H1 (cell line): Measurements from ENCODE around the gene CYP17A1. TPM values are rescaled to one million over a fixed set of nuclear protein-coding genes. Genes with fewer than 3 reads are reported as not detected.
"Not testable (repeated sequence)": the region's sequence is repeated elsewhere in the genome, so short reads cannot be mapped to it uniquely, and the experiment has no call there.

Experiments used
- CTCF ChIA-PET: fragments of 300-600 bp; sonication (Branson Sonifier 250); formaldehyde crosslinking; loops from one replicate; lab custom pipeline; 2021; ENCODE audit not compliant: partially characterized antibody; lab: Charles Lee
- POLR2A ChIA-PET: fragments of 300-600 bp; sonication (Branson Sonifier 250); formaldehyde crosslinking; loops from one replicate; lab custom pipeline; 2021; ENCODE audit warnings: inconsistent platforms; ENCODE audit not compliant: partially characterized antibody; lab: Charles Lee
- DNase-seq, 2 experiments: peaks; one replicate each; pipeline versions ENCODE4 v3.0.0 to v3.0.0-alpha.2; 2010 to 2022; ENCODE audit warnings: low spot score in 2 of 2, low read depth in 1 of 2, mixed read lengths in 1 of 2
- FAIRE-seq: peaks from 2 replicates; lab custom pipeline; 2011; peaks lifted over from hg19 to GRCh38; lab: Jason Lieb, UNC
- H2AFZ ChIP-seq: 2 replicates; pipeline ENCODE4 v1.8.1; 2012; ENCODE audit warnings: low read length, inconsistent platforms
- H2AK5ac ChIP-seq: 2 replicates; pipeline ENCODE4 v1.6.1; 2013; ENCODE audit warnings: low read depth, low read length
- H2BK120ac ChIP-seq: replicated peaks from 2 replicates; pipeline ENCODE3; 2013; ENCODE audit warnings: low read depth, low read length, inconsistent platforms
- H2BK12ac ChIP-seq: 2 replicates; pipeline ENCODE4 v1.6.1; 2013; ENCODE audit warnings: low read depth, low read length
- H2BK15ac ChIP-seq: 2 replicates; pipeline ENCODE4 v1.6.1; 2013; ENCODE audit warnings: low read length
- H2BK20ac ChIP-seq: 2 replicates; pipeline ENCODE4 v1.6.1; 2013; ENCODE audit warnings: low read length
- H2BK5ac ChIP-seq: 2 replicates; pipeline ENCODE4 v1.6.1; 2013; ENCODE audit warnings: low read depth, low read length
- H3K14ac ChIP-seq: 2 replicates; pipeline ENCODE4 v1.6.1; 2013; ENCODE audit warnings: inconsistent platforms; ENCODE audit not compliant: insufficient read length
- H3K18ac ChIP-seq: 2 replicates; pipeline ENCODE4 v1.6.1; 2013; ENCODE audit warnings: low read length; ENCODE audit errors: extremely low read depth
- H3K23ac ChIP-seq: 2 replicates; pipeline ENCODE4 v1.6.1; 2013; ENCODE audit warnings: inconsistent platforms; ENCODE audit not compliant: insufficient read length
- H3K23me2 ChIP-seq: 2 replicates; pipeline ENCODE4 v1.6.1; 2013; ENCODE audit warnings: low read depth, low read length
- H3K27ac ChIP-seq: 2 replicates; pipeline ENCODE4 v1.6.1; 2011; ENCODE audit warnings: low read depth, low read length, inconsistent platforms
- H3K27me3 ChIP-seq, 4 experiments: replicated peaks in 1 of 4; 1 replicate in 1 of 4; 2 replicates in 3 of 4; pipeline versions ENCODE4 v1.6.1 to v1.8.1; 2011 to 2013; ENCODE audit warnings: low read length in 3 of 4, mild to moderate bottlenecking in 3 of 4, inconsistent platforms in 2 of 4, mixed read lengths in 2 of 4, moderate library complexity in 1 of 4; ENCODE audit not compliant: control insufficient read depth in 3 of 4, insufficient read depth in 3 of 4; ENCODE audit errors: extremely low read depth in 1 of 4
- H3K36me3 ChIP-seq, 4 experiments: 2 replicates each; pipeline versions ENCODE4 v1.6.1 to v1.8.1; 2011 to 2013; ENCODE audit warnings: mild to moderate bottlenecking in 4 of 4, low read length in 3 of 4, moderate library complexity in 2 of 4, control low read depth in 1 of 4, inconsistent platforms in 1 of 4; ENCODE audit not compliant: insufficient read depth in 4 of 4, control insufficient read depth in 2 of 4
- H3K4ac ChIP-seq: replicated peaks from 2 replicates; pipeline ENCODE3; 2013; ENCODE audit warnings: low read length, low read depth, mixed read lengths, inconsistent platforms; ENCODE audit not compliant: insufficient read length
- H3K4me1 ChIP-seq, 4 experiments: replicated peaks in 1 of 4; 1 replicate in 1 of 4; 2 replicates in 3 of 4; pipeline versions ENCODE4 v1.6.1 to v1.8.1; 2011 to 2013; ENCODE audit warnings: low read length in 3 of 4, inconsistent platforms in 2 of 4, mixed read lengths in 1 of 4; ENCODE audit not compliant: insufficient read depth in 4 of 4, control insufficient read depth in 3 of 4
- H3K4me2 ChIP-seq, 2 experiments: 2 replicates each; pipeline versions ENCODE4 v1.6.1 to v1.8.1; 2011 to 2013; ENCODE audit warnings: low read depth in 2 of 2, low read length in 2 of 2, control low read depth in 1 of 2, inconsistent platforms in 1 of 2, mild to moderate bottlenecking in 1 of 2; ENCODE audit not compliant: insufficient read depth in 1 of 2
- H3K4me3 ChIP-seq, 4 experiments: fragments of 200-600, 300-600 bp in 1 of 4; sonication (generic), shearing (Covaris generic), sonication (Bioruptor Twin) in 1 of 4; 2 replicates each; pipeline versions ENCODE4 v1.5.1 to v1.8.1; 2011 to 2016; ENCODE audit warnings: low read length in 4 of 4, low read depth in 3 of 4, control low read depth in 2 of 4, inconsistent platforms in 2 of 4, mild to moderate bottlenecking in 2 of 4, mixed read lengths in 1 of 4, moderate library complexity in 1 of 4; ENCODE audit not compliant: insufficient read depth in 2 of 4; ENCODE audit errors: extremely low read depth in 1 of 4
- H3K56ac ChIP-seq: replicated peaks from 2 replicates; pipeline ENCODE3; 2013; ENCODE audit warnings: low read depth, mild to moderate bottlenecking, mixed read lengths, low read length, inconsistent platforms; ENCODE audit not compliant: insufficient read length
- H3K79me1 ChIP-seq: 2 replicates; pipeline ENCODE4 v1.6.1; 2013; ENCODE audit warnings: low read depth, low read length, control low read depth
- H3K79me2 ChIP-seq, 2 experiments: 2 replicates each; pipeline versions ENCODE4 v1.6.1 to v1.8.1; 2012 to 2013; ENCODE audit warnings: low read length in 2 of 2, mild to moderate bottlenecking in 2 of 2, inconsistent platforms in 1 of 2; ENCODE audit not compliant: insufficient read depth in 2 of 2, control insufficient read depth in 1 of 2
- H3K9ac ChIP-seq, 4 experiments: replicated peaks in 1 of 4; 1 replicate in 1 of 4; 2 replicates in 3 of 4; pipeline versions ENCODE4 v1.6.1 to v1.8.1; 2011 to 2013; ENCODE audit warnings: low read depth in 3 of 4, low read length in 3 of 4, control low read depth in 2 of 4, mild to moderate bottlenecking in 2 of 4, moderate library complexity in 2 of 4, inconsistent platforms in 1 of 4; ENCODE audit errors: extremely low read depth in 1 of 4
- H3K9me3 ChIP-seq, 2 experiments: 2 replicates each; pipeline versions ENCODE4 v1.6.1 to v1.8.1; 2012 to 2013; ENCODE audit warnings: mild to moderate bottlenecking in 2 of 2, moderate library complexity in 2 of 2, control low read depth in 1 of 2, inconsistent platforms in 1 of 2, low read depth in 1 of 2, low read length in 1 of 2, mixed read lengths in 1 of 2; ENCODE audit not compliant: insufficient read depth in 2 of 2
- H4K20me1 ChIP-seq, 2 experiments: replicated peaks in 1 of 2; 2 replicates each; pipeline versions ENCODE3 to v1.8.1; 2011 to 2013; ENCODE audit warnings: inconsistent platforms in 2 of 2, low read length in 2 of 2, mild to moderate bottlenecking in 1 of 2; ENCODE audit not compliant: insufficient read depth in 2 of 2, control insufficient read depth in 1 of 2
- H4K5ac ChIP-seq: 2 replicates; pipeline ENCODE4 v1.6.1; 2013; ENCODE audit warnings: low read length, low read depth, mixed read lengths, inconsistent platforms; ENCODE audit not compliant: insufficient read length
- H4K8ac ChIP-seq: 2 replicates; pipeline ENCODE4 v1.8.0; 2013; ENCODE audit warnings: mild to moderate bottlenecking, moderate library complexity, low read length, inconsistent platforms; ENCODE audit not compliant: insufficient read depth; ENCODE audit errors: extremely low read depth
- H4K91ac ChIP-seq: replicated peaks from 2 replicates; pipeline ENCODE3; 2013; ENCODE audit warnings: low read length, mixed read lengths, inconsistent platforms; ENCODE audit not compliant: insufficient read length
- ATF3 ChIP-seq: IDR thresholded peaks from 2 replicates; pipeline ENCODE4 v1.6.1; 2011; ENCODE audit warnings: low read depth, mild to moderate bottlenecking, low read length; ENCODE audit not compliant: insufficient read depth
- SP2 ChIP-seq: IDR thresholded peaks from 2 replicates; pipeline ENCODE4 v1.6.1; 2012; ENCODE audit warnings: mild to moderate bottlenecking, low read length, inconsistent platforms
- WGBS, 2 experiments: shearing (Covaris generic) in 1 of 2; methylation state at CpG; one replicate each; pipeline versions ENCODE4 v1.1.6 to v1.1.7; 2013 to 2015; ENCODE audit warnings: low lambda C conversion rate in 2 of 2, mixed read lengths in 2 of 2, inconsistent platforms in 1 of 2, low coverage in 1 of 2, missing lambda C conversion rate in 1 of 2; ENCODE audit not compliant: insufficient replicate concordance in 2 of 2, insufficient coverage in 1 of 2, insufficient read length in 1 of 2; ENCODE audit errors: extremely low coverage in 1 of 2, missing lambda C conversion rate in 1 of 2; 5-methylcytosine and 5-hydroxymethylcytosine counted together
- polyA plus RNA-seq, 7 experiments: library from polyadenylated mRNA; depleted of rRNA in 3 of 7; stranded (reverse) in 5 of 7; unstranded in 2 of 7; fragments of >200 nt in 5 of 7; fragments of 200-250 nt in 2 of 7; gene quantifications; 1 replicate in 5 of 7; 2 replicates in 1 of 7; 4 replicates in 1 of 7; pipeline versions ENCODE4 v1.2.1 to v1.2.3, GENCODE V29; 2011 to 2013; ENCODE audit warnings: missing spikeins in 2 of 7, mixed read lengths in 2 of 7
- total RNA-seq: library from RNA; stranded (reverse); fragmentation: NEBNext Ultra II Directional; extraction: Animal tissue kit (Norgen Biotek cat#: 25700); gene quantifications from 2 replicates; pipeline ENCODE4 v1.2.1, GENCODE V29; 2021

The CYP17A1 gene
- total and polyA plus RNA-seq, 2 of the 8 experiments (the other 6 are each of a cell fraction or from before 2014, with no cell fraction given): not detected

GRCh38 chr10:102822222-102822621 lies 15.0 kb downstream of the CYP17A1 start (continued):
- TF ChIP-seq ATF3 (no peak), SP2 (no peak)

GRCh38 chr10:102820008-102820407 lies 17.2 kb downstream of the CYP17A1 start:
- 95% methylated on average over 5 of the region's 5 CpGs; no CpG with 5 or more reads in 1 of the 2 experiments for WGBS, 2 experiments
- H3K36me3 ChIP-seq, H3K27ac ChIP-seq, H3K79me2 ChIP-seq, H2AK5ac ChIP-seq, H3K18ac ChIP-seq, H3K9me3 ChIP-seq, H2BK12ac ChIP-seq, H3K4ac ChIP-seq, H3K27me3 ChIP-seq, H2BK15ac ChIP-seq, H2BK5ac ChIP-seq, H3K4me1 ChIP-seq, DNase-seq, H4K8ac ChIP-seq, H3K14ac ChIP-seq, POLR2A ChIA-PET, H3K4me3 ChIP-seq, H4K91ac ChIP-seq, H4K20me1 ChIP-seq, H3K23me2 ChIP-seq, FAIRE-seq, H2BK120ac ChIP-seq, H4K5ac ChIP-seq, H3K56ac ChIP-seq, H2AFZ ChIP-seq, H3K9ac ChIP-seq, H3K79me1 ChIP-seq, H3K23ac ChIP-seq, H3K4me2 ChIP-seq, H2BK20ac ChIP-seq: not testable (repeated sequence)
- CTCF ChIA-PET: interaction anchor here (0.7 to 4.7 kb wide), 9 partner anchors 13 to 275 kb away, joined by 3 to 26 read pairs (median 3); partner anchors contain the start of genes AS3MT and CYP17A1
